SJCRH30 (cell line): ENCODE data around the gene CETN3. TPM values are rescaled to one million over a fixed set of nuclear protein-coding genes. Genes with fewer than 3 reads are reported as not detected.
"Not testable (repeated sequence)": the region's sequence is repeated elsewhere in the genome, so short reads cannot be mapped to it uniquely, and the experiment has no call there.

ENCODE experiments used
- DNase-seq, 2 experiments: peaks; one replicate each; pipeline ENCODE4 v3.0.0-alpha.2; 2015 to 2020
- H3K27ac ChIP-seq: fragments of 250-450 bp; sonication (Bioruptor Pico); 2 replicates; pipeline ENCODE4 v1.5.1; 2020; ENCODE audit warnings: mild to moderate bottlenecking, moderate library complexity
- H3K27me3 ChIP-seq: fragments of 250-450 bp; sonication (Bioruptor Pico); 2 replicates; pipeline ENCODE4 v1.5.1; 2020; ENCODE audit warnings: mild to moderate bottlenecking, moderate library complexity
- H3K36me3 ChIP-seq: fragments of 250-450 bp; sonication (Bioruptor Pico); 2 replicates; pipeline ENCODE4 v1.5.1; 2020; ENCODE audit warnings: mild to moderate bottlenecking, moderate library complexity
- H3K4me1 ChIP-seq: fragments of 250-450 bp; sonication (Bioruptor Pico); 2 replicates; pipeline ENCODE4 v1.5.1; 2020; ENCODE audit warnings: mild to moderate bottlenecking, moderate library complexity
- H3K4me3 ChIP-seq: fragments of 250-450 bp; sonication (Bioruptor Pico); 2 replicates; pipeline ENCODE4 v1.5.1; 2020; ENCODE audit warnings: mild to moderate bottlenecking, moderate library complexity
- H3K9me3 ChIP-seq: fragments of 250-450 bp; sonication (Bioruptor Pico); replicated peaks from 2 replicates; pipeline ENCODE4 v1.5.1; 2020; ENCODE audit warnings: mild to moderate bottlenecking, moderate library complexity
- total RNA-seq: library from RNA; depleted of rRNA; stranded (reverse); fragments of >200 nt; shearing (Covaris generic); gene quantifications from 2 replicates; pipeline ENCODE4 v1.2.3, GENCODE V29; 2014; rRNA removed

The CETN3 gene
- total RNA-seq, 1 experiment from 2014 or later: 57.0 TPM

DNA sequence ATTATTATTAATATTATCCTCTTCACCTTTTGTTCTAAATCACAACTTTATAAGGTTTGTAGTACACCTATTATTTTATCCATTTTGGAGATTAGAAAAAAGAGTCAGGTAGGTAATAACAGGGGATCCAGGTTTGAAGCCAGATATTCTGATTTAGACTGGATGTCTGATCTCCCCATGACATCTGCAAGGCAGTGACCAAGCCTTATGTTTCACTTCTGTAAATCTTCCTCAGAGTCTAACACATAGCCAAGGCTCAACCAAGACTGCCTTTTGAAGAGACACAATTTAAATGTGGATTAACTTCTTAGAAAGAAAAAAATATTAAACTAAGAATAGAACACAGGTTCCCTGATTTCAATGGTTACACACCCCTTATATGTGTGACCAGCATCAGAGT, 44.2 kb downstream of the CETN3 start:
- Histone ChIP-seq H3K4me1 (no peaks in the 10 kb centered on the region), H3K27me3 (no peaks in the 10 kb centered on the region), H3K4me3 (no peak overlapping the region), H3K27ac (no peak overlapping the region), H3K36me3 (no peaks in the 10 kb centered on the region), H3K9me3 (no peaks in the 10 kb centered on the region; the same call in 1 of the 2 replicates)
- no peak for DNase-seq

DNA sequence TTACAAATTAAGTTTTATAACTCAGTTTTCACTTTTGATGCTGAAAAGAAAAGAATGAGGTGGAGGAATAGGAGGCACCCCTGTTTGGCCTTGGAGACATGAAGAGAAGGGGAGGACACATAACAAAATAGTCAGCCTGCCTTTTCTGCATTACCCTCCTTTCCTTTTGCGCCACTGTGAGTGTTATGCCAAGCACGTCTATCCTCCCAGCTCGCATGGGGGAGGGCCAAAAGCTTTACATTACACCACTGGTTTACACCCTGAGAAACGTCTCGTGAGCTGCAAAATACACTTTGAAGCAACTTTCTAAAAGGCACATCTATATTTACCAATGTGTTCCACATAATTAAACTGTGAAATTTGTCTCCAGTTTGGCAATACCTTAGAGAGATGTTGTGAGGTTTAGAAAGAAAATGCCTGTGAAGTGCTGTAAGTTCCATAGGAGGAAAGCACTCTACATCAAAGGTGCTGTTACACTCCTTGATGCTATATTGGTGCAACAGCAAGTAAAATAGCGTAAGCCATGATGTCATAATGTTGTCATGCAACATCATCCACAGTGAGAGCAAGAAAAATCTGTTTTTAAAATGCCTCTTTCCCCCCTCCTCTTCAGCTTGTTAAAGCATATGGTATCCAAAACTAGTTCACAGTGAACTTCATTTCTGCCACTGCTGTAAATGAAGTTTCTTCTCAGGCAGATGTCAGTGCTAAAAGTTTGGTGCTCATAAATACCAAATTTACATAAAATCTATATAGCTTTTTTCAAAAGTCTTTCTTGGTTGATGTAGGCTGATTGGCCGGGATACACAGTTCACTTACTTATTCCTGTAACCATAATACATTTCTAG, 50.3 kb downstream of the CETN3 start:
- Histone ChIP-seq H3K4me3 (no peak overlapping the region), H3K36me3 (no peaks in the 10 kb centered on the region), H3K9me3 (no peaks in the 10 kb centered on the region; the same call in 1 of the 2 replicates), H3K27ac (no peak overlapping the region), H3K4me1 (no peaks in the 10 kb centered on the region), H3K27me3 (no peaks in the 10 kb centered on the region)
- DNase-seq: no peak

DNA sequence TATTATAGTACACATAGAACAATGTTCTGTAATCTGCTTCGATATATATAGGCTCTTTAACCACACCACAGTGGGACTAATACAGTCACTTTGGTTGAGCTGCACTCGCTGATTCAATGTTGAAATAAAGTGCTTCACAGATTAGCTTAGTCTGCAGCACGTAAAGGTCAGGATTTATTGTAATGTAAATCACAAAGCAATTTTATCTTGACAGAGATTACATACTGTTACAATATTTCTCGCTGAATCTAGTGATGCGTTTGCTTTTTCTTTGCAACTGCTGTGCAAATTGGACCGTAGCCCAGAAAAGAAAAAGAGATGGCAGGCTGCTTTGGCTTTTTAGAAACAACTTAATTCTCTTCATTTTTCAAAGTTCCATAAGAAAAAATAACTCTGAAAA, 52.9 kb downstream of the CETN3 start:
- no peaks in the 10 kb centered on the region for H3K36me3 ChIP-seq
- no peak for DNase-seq
- H3K4me3 ChIP-seq: no peak overlapping the region

GRCh38 chr5:90356176-90356575, 53.4 kb downstream of the CETN3 start:
- Histone ChIP-seq H3K9me3 (no peaks in the 10 kb centered on the region), H3K4me1 (no peaks in the 10 kb centered on the region), H3K36me3 (no peaks in the 10 kb centered on the region), H3K4me3 (no peak overlapping the region), H3K27ac (no peak overlapping the region), H3K27me3 (no peaks in the 10 kb centered on the region)
- no peak for DNase-seq

More for the DNA sequence above, 52.9 kb downstream of the CETN3 start:
- Histone ChIP-seq H3K4me1 (no peaks in the 10 kb centered on the region), H3K27ac (no peak overlapping the region), H3K27me3 (no peaks in the 10 kb centered on the region), H3K9me3 (no peaks in the 10 kb centered on the region; the same call in 1 of the 2 replicates)

GRCh38 chr5:90355635-90356034, 53.9 kb downstream of the CETN3 start:
- no peaks in the 10 kb centered on the region for H3K9me3 ChIP-seq
- no peak for DNase-seq
- no peaks in the 10 kb centered on the region for H3K27me3 ChIP-seq
- H3K27ac ChIP-seq: no peak overlapping the region
- no peak overlapping the region for H3K4me3 ChIP-seq
- no peaks in the 10 kb centered on the region for H3K4me1 ChIP-seq
- no peaks in the 10 kb centered on the region for H3K36me3 ChIP-seq

GRCh38 chr5:90353254-90353653, 56.3 kb downstream of the CETN3 start:
- Histone ChIP-seq H3K27ac (no peak overlapping the region), H3K27me3 (no peaks in the 10 kb centered on the region), H3K9me3 (no peaks in the 10 kb centered on the region), H3K36me3 (no peaks in the 10 kb centered on the region), H3K4me3 (no peak overlapping the region), H3K4me1 (no peaks in the 10 kb centered on the region; the same call in 1 of the 2 replicates)
- DNase-seq: no peak

- Histone ChIP-seq H3K4me3 (no peak overlapping the region), H3K27me3 (no peaks in the 10 kb centered on the region), H3K27ac (no peak overlapping the region), H3K9me3 (no peaks in the 10 kb centered on the region), H3K4me1 (no peaks in the 10 kb centered on the region; the same call in 1 of the 2 replicates), H3K36me3 (no peaks in the 10 kb centered on the region)
- no peak for DNase-seq
These were observed 58.5 kb downstream of the CETN3 start for GRCh38 chr5:90351101-90351500.

GRCh38 chr5:90347462-90347861, 62.1 kb downstream of the CETN3 start:
- no peaks in the 10 kb centered on the region for H3K9me3 ChIP-seq
- H3K27me3 ChIP-seq: no peaks in the 10 kb centered on the region
- DNase-seq: no peak
- H3K27ac ChIP-seq: no peak overlapping the region
- no peaks in the 10 kb centered on the region; the same call in 1 of the 2 replicates for H3K4me1 ChIP-seq
- no peaks in the 10 kb centered on the region for H3K36me3 ChIP-seq
- no peak overlapping the region for H3K4me3 ChIP-seq

DNA sequence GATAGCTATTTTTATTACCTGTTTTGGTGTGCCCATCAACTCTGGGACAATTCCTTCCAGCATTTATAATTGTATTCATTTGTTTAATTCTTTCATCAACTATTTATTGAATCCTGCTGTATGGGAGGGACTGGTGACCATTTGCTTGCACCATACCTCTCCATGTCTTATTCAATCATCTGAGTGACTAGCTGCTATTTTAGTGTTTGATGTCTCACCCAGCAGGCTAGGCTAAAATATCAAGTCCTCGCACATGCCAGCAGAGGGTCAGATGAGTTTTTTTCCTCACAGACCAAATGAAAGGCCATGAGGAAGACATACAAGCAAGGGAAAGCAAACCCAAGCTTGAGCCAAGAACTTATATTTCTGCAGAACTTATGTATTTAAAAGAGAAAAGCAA, 63.9 kb downstream of the CETN3 start:
- Histone ChIP-seq H3K4me3 (no peak overlapping the region), H3K36me3 (no peaks in the 10 kb centered on the region), H3K9me3 (no peaks in the 10 kb centered on the region), H3K27ac (no peak overlapping the region), H3K27me3 (no peaks in the 10 kb centered on the region), H3K4me1 (no peaks in the 10 kb centered on the region; the same call in 1 of the 2 replicates)
- no peak for DNase-seq

DNA sequence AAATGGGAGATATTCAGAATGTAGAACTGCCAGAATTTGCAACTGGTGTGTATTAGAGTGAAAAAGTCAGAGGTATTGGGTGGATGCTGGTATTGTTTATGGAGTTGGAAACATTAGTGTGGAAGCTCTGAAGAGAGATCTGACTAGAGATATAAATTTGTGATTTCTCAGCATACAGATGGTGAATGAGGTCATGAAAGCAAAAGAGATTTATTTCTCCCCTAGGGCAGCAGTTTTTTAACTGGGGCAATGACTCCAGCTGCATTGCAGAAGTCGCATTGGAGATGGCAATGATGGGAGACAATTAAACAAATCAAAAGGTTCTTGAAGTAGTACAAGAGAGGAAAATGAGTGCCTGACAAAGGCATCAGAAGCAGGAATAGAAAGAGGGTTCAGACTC, 64.9 kb downstream of the CETN3 start:
- no peaks in the 10 kb centered on the region for H3K36me3 ChIP-seq
- no peaks in the 10 kb centered on the region for H3K27me3 ChIP-seq
- H3K9me3 ChIP-seq: no peaks in the 10 kb centered on the region
- no peak overlapping the region for H3K27ac ChIP-seq
- no peak overlapping the region for H3K4me3 ChIP-seq
- DNase-seq: no peak
- no peaks in the 10 kb centered on the region for H3K4me1 ChIP-seq

GRCh38 chr5:90343731-90344130, 65.8 kb downstream of the CETN3 start:
- H3K36me3 ChIP-seq, H3K27me3 ChIP-seq, H3K4me1 ChIP-seq, DNase-seq, H3K9me3 ChIP-seq, H3K4me3 ChIP-seq, H3K27ac ChIP-seq: not testable (repeated sequence)

- no peaks in the 10 kb centered on the region for H3K27me3 ChIP-seq
- no peaks in the 10 kb centered on the region for H3K36me3 ChIP-seq
- no peak overlapping the region for H3K27ac ChIP-seq
- H3K9me3 ChIP-seq: no peaks in the 10 kb centered on the region
- H3K4me1 ChIP-seq: no peaks in the 10 kb centered on the region
- DNase-seq: no peak
- no peak overlapping the region for H3K4me3 ChIP-seq
These were observed 67.0 kb downstream of the CETN3 start for GRCh38 chr5:90342576-90342975.

Other genes with a start within 250 kb of the CETN3 start
- gene MBLAC2, start 65.0 kb upstream of the CETN3 start, total RNA-seq: 5.8 and 6.4 TPM in 2 replicates
- 12.8 and 14.1 TPM in 2 replicates for gene POLR3G, start 65.1 kb upstream of the CETN3 start, total RNA-seq
- 15.3 and 15.5 TPM in 2 replicates for gene LYSMD3, start 119.8 kb upstream of the CETN3 start, total RNA-seq
- 13.1 and 21.4 TPM in 2 replicates for gene ADGRV1, start 149.0 kb upstream of the CETN3 start, total RNA-seq